HEK293 (cell line): ENCODE measurements around the gene FREM3.

ENCODE experiments used
- CTCF ChIP-seq: fragments of 450-650 bp; formaldehyde crosslinking; IDR thresholded peaks from 2 replicates; pipeline ENCODE4 v1.5.1; 2016; ENCODE audit warnings: missing biosample characterization, missing genetic modification characterization
- HOXD13 ChIP-seq: sonication (generic); formaldehyde crosslinking; IDR thresholded peaks from 2 replicates; pipeline ENCODE4 v1.8.0; 2022; ENCODE audit warnings: missing genetic modification reagents, borderline replicate concordance
- IKZF3 ChIP-seq: fragments of 450-650 bp; IDR thresholded peaks from 2 replicates; pipeline ENCODE4 v1.5.0; 2018; ENCODE audit warnings: missing biosample characterization, mild to moderate bottlenecking, missing genetic modification characterization, moderate library complexity
- KLF10 ChIP-seq: fragments of 450-650 bp; IDR thresholded peaks from 2 replicates; pipeline ENCODE4 v1.5.1; 2018; ENCODE audit warnings: missing biosample characterization, mild to moderate bottlenecking, missing genetic modification characterization
- REST ChIP-seq: fragments of 450-650 bp; formaldehyde crosslinking; IDR thresholded peaks from 2 replicates; pipeline ENCODE4 v1.5.1; 2016; ENCODE audit warnings: missing biosample characterization, missing genetic modification characterization
- TF ChIP-seq, protein P1 (sequence below): fragments of 450-650 bp; formaldehyde crosslinking; conservative IDR thresholded peaks from 2 replicates; pipeline ENCODE4 v1.5.1; 2016; ENCODE audit warnings: low read depth, missing biosample characterization, missing genetic modification characterization
- TF ChIP-seq, protein P2 (sequence below): fragments of 450-650 bp; IDR thresholded peaks from 2 replicates; pipeline ENCODE4 v1.5.1; 2018; ENCODE audit warnings: missing biosample characterization, missing genetic modification characterization
- TF ChIP-seq, protein P3 (sequence below): IDR thresholded peaks from 2 replicates; pipeline ENCODE4 v1.6.1; 2011; ENCODE audit warnings: mild to moderate bottlenecking, low read depth, low read length, borderline replicate concordance

GRCh38 chr4:143623896-143624295 is 76.6 kb downstream of the FREM3 start:
- TF ChIP-seq CTCF (tag by site-specific recombination) (no peak), IKZF3 (no peak), REST (tag by site-specific recombination) (no peak), HOXD13 (CRISPR knock-in tag) (no peak), KLF10 (tag by site-specific recombination) (no peak)
- TF ChIP-seq, protein P1, sequence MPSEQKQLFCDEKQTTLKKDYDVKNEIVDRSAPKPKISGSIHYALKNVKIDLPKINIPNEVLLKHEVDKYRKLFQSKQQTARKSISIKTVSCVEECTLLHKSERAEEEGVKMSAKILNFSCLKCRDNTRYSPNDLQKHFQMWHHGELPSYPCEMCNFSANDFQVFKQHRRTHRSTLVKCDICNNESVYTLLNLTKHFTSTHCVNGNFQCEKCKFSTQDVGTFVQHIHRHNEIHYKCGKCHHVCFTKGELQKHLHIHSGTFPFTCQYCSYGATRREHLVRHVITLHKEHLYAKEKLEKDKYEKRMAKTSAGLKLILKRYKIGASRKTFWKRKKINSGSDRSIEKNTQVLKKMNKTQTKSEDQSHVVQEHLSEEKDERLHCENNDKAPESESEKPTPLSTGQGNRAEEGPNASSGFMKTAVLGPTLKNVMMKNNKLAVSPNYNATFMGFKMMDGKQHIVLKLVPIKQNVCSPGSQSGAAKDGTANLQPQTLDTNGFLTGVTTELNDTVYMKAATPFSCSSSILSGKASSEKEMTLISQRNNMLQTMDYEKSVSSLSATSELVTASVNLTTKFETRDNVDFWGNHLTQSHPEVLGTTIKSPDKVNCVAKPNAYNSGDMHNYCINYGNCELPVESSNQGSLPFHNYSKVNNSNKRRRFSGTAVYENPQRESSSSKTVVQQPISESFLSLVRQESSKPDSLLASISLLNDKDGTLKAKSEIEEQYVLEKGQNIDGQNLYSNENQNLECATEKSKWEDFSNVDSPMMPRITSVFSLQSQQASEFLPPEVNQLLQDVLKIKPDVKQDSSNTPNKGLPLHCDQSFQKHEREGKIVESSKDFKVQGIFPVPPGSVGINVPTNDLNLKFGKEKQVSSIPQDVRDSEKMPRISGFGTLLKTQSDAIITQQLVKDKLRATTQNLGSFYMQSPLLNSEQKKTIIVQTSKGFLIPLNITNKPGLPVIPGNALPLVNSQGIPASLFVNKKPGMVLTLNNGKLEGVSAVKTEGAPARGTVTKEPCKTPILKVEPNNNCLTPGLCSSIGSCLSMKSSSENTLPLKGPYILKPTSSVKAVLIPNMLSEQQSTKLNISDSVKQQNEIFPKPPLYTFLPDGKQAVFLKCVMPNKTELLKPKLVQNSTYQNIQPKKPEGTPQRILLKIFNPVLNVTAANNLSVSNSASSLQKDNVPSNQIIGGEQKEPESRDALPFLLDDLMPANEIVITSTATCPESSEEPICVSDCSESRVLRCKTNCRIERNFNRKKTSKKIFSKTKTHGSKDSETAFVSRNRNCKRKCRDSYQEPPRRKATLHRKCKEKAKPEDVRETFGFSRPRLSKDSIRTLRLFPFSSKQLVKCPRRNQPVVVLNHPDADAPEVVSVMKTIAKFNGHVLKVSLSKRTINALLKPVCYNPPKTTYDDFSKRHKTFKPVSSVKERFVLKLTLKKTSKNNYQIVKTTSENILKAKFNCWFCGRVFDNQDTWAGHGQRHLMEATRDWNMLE, result no peak
- TF ChIP-seq, protein P2, sequence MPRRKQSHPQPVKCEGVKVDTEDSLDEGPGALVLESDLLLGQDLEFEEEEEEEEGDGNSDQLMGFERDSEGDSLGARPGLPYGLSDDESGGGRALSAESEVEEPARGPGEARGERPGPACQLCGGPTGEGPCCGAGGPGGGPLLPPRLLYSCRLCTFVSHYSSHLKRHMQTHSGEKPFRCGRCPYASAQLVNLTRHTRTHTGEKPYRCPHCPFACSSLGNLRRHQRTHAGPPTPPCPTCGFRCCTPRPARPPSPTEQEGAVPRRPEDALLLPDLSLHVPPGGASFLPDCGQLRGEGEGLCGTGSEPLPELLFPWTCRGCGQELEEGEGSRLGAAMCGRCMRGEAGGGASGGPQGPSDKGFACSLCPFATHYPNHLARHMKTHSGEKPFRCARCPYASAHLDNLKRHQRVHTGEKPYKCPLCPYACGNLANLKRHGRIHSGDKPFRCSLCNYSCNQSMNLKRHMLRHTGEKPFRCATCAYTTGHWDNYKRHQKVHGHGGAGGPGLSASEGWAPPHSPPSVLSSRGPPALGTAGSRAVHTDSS, result no peak
- TF ChIP-seq, protein P3, sequence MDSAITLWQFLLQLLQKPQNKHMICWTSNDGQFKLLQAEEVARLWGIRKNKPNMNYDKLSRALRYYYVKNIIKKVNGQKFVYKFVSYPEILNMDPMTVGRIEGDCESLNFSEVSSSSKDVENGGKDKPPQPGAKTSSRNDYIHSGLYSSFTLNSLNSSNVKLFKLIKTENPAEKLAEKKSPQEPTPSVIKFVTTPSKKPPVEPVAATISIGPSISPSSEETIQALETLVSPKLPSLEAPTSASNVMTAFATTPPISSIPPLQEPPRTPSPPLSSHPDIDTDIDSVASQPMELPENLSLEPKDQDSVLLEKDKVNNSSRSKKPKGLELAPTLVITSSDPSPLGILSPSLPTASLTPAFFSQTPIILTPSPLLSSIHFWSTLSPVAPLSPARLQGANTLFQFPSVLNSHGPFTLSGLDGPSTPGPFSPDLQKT, result no peak
